Naive thymus-derived CD4-positive, alpha-beta T cell (primary cell): ENCODE data around the gene ANO6. TPM values are rescaled to one million over a fixed set of nuclear protein-coding genes. Genes with fewer than 3 reads are reported as not detected.

Experiments
- ATAC-seq: fragments of 150-1000 bp; cut with Tn5 transposase; 2 replicates; pipeline ENCODE4 v1.10.0; 2021; ENCODE audit warnings: mild to moderate bottlenecking, moderate library complexity
- CTCF ChIA-PET: fragments of 350-600 bp; sonication (Branson Sonifier 250); formaldehyde crosslinking; loops from one replicate; lab custom pipeline; 2021; ENCODE audit warnings: antibody characterized with exemption; lab: Charles Lee
- POLR2A ChIA-PET: fragments of 350-600 bp; sonication (Branson Sonifier 250); formaldehyde crosslinking; loops from one replicate; lab custom pipeline; 2021; ENCODE audit warnings: antibody characterized with exemption, inconsistent platforms; lab: Charles Lee
- DNase-seq, 9 donors: peaks; one replicate each; pipeline versions ENCODE4 v3.0.0 to v3.0.0-alpha.2; 2020 to 2022; ENCODE audit warnings: mixed read lengths in 1 of 9
- H3K27ac ChIP-seq: one replicate; pipeline ENCODE4 v1.7.0; 2013; ENCODE audit warnings: mild to moderate bottlenecking, low read depth, low read length, moderate library complexity
- H3K27me3 ChIP-seq, 2 donors: one replicate each; pipeline ENCODE4 v1.7.0; 2013; ENCODE audit warnings: low read length in 2 of 2, mild to moderate bottlenecking in 2 of 2, moderate library complexity in 2 of 2; ENCODE audit not compliant: control insufficient read depth in 2 of 2, insufficient read depth in 2 of 2
- H3K36me3 ChIP-seq, 3 experiments: 1 replicate in 2 of 3; 2 replicates in 1 of 3; pipeline ENCODE4 v1.7.0; 2013; ENCODE audit warnings: low read length in 3 of 3, mild to moderate bottlenecking in 3 of 3, moderate library complexity in 1 of 3; ENCODE audit not compliant: insufficient read depth in 3 of 3, control insufficient read depth in 2 of 3
- H3K4me1 ChIP-seq, 2 donors: one replicate each; pipeline ENCODE4 v1.7.0; 2013; ENCODE audit warnings: low read length in 2 of 2, mild to moderate bottlenecking in 2 of 2, moderate library complexity in 1 of 2; ENCODE audit not compliant: control insufficient read depth in 2 of 2, insufficient read depth in 2 of 2
- H3K4me3 ChIP-seq: 2 replicates; pipeline ENCODE4 v1.7.0; 2013; ENCODE audit warnings: mild to moderate bottlenecking, low read length
- H3K9me3 ChIP-seq, 3 experiments: 1 replicate in 2 of 3; 2 replicates in 1 of 3; pipeline ENCODE4 v1.7.0; 2013; ENCODE audit warnings: low read length in 3 of 3; ENCODE audit not compliant: control insufficient read depth in 2 of 3
- H3K27ac Mint-ChIP-seq, 9 donors: one replicate each; pipeline ENCODE4 v1.8.0; 2020 to 2022; ENCODE audit warnings: mixed read lengths in 9 of 9, mild to moderate bottlenecking in 8 of 9, moderate library complexity in 5 of 9, inconsistent platforms in 2 of 9
- H3K27me3 Mint-ChIP-seq, 5 donors: one replicate each; pipeline ENCODE4 v1.8.0; 2021 to 2022; ENCODE audit warnings: mixed read lengths in 5 of 5, mild to moderate bottlenecking in 1 of 5
- H3K36me3 Mint-ChIP-seq, 5 donors: one replicate each; pipeline ENCODE4 v1.8.0; 2020 to 2022; ENCODE audit warnings: mixed read lengths in 5 of 5, mild to moderate bottlenecking in 3 of 5, inconsistent platforms in 1 of 5
- H3K4me1 Mint-ChIP-seq, 7 donors: one replicate each; pipeline ENCODE4 v1.8.0; 2020 to 2022; ENCODE audit warnings: mixed read lengths in 7 of 7, mild to moderate bottlenecking in 3 of 7, inconsistent platforms in 1 of 7
- H3K4me3 Mint-ChIP-seq, 10 donors: one replicate each; pipeline ENCODE4 v1.8.0; 2020 to 2022; ENCODE audit warnings: mild to moderate bottlenecking in 10 of 10, mixed read lengths in 10 of 10, moderate library complexity in 6 of 10, inconsistent platforms in 2 of 10
- H3K9me3 Mint-ChIP-seq, 11 donors: one replicate each; pipeline ENCODE4 v1.8.0; 2020 to 2022; ENCODE audit warnings: mixed read lengths in 11 of 11, mild to moderate bottlenecking in 4 of 11, inconsistent platforms in 1 of 11, moderate library complexity in 1 of 11
- intact Hi-C, 2 donors: fragments of 100-400 bp; cut with micrococcal nuclease; formaldehyde crosslinking; loops; one replicate each; pipeline ENCODE4 v1.15.1; 2023
- polyA plus RNA-seq, 2 donors: library from polyadenylated mRNA; unstranded; fragments of 300-500 nt; fragmentation: Illumina TruSeq; gene quantifications; one replicate each; pipeline ENCODE4 v1.2.3, GENCODE V29; 2021
- total RNA-seq, 6 experiments: library from RNA in 5 of 6; stranded (reverse) in 5 of 6; gene quantifications; 1 replicate in 5 of 6; 2 replicates in 1 of 6; pipeline ENCODE4 v1.2.3 and lab custom pipeline; 2021 to 2026

The ANO6 gene
- total and polyA plus RNA-seq, 7 experiments from 2014 or later: 15.1 to 29.7 (median 23.7) TPM

DNA sequence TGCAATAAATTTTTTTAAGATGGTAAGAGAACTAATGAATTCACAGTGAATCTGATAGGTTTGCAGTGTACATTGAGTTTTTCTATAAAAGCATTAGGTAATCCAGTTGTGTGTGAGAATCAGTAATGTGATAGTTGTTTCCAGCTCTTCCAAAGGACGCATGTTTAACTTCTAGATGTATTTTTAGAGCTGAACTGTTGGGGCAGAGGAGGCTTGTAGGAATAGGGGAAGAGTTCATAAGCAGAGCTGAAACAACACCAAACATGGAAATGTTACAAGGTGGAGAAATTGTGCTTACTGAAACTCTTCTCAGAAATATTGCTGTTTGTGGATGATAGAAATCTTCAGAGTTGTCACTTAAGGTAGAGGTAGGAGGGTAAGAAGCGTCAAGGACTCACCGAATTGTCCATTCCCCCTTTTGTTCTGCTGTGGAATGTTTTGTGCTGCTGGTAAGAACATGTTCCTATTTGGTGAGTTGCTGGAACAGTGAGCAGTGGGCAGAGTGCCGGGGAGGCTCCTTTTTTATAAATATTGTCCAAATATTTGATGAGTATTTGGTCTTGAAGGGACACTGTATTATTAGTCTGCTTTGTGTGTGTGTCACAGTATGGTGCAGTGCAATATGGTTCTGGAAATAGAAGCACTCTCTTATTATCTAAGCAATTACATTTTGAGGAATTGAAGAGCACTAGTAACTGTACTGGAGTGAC is 76.7 kb downstream of the ANO6 start:
- H3K9me3 Mint-ChIP-seq: no peaks in the 10 kb centered on the region
- peaks cover 3 to 22% (median 7%) of the 10 kb centered on the region in 5 donors for H3K36me3 Mint-ChIP-seq
- ChIA-PET POLR2A (no interaction called here), CTCF (no interaction called here)
- H3K27ac ChIP-seq: no peak overlapping the region
- H3K4me1 Mint-ChIP-seq: peaks cover 0 to 17% (median 4%) of the 10 kb centered on the region in 7 donors
- H3K36me3 ChIP-seq: no peaks in the 10 kb centered on the region
- intact Hi-C loops: no loop called here
- H3K27me3 Mint-ChIP-seq: no peaks in the 10 kb centered on the region
- H3K27me3 ChIP-seq: no peaks in the 10 kb centered on the region
- no peak overlapping the region for H3K4me3 Mint-ChIP-seq
- H3K9me3 ChIP-seq: no peaks in the 10 kb centered on the region
- no peak overlapping the region for H3K4me3 ChIP-seq
- H3K4me1 ChIP-seq: no peaks in the 10 kb centered on the region
- H3K27ac Mint-ChIP-seq: no peak overlapping the region
- DNase-seq (no peak), ATAC-seq (no peak)

DNA sequence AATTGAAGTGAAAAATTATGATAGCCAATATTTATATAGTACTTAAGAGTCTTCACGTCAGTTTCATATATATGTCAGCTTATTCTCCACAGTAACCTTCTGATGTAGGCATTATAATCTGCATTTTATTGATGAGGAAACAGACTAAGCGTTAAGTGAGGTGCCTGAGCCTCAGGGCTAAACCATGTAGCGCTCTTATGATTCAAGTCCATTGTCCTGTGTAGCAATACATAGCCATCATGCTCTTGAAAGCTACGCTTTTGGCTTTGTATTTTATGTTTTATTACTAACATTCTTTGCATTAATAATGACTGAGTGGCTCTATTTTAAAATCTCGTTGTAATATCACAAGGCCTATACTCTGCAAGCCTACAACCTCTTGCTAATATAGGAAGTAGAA is 79.0 kb downstream of the ANO6 start:
- ChIA-PET POLR2A (no interaction called here), CTCF (no interaction called here)
- ATAC-seq (no peak), DNase-seq (no peak)
- peaks cover 0 to 17% (median 4%) of the 10 kb centered on the region in 7 donors for H3K4me1 Mint-ChIP-seq
- no peak overlapping the region for H3K27ac Mint-ChIP-seq
- Histone ChIP-seq H3K27ac (no peak overlapping the region), H3K9me3 (no peaks in the 10 kb centered on the region), H3K4me1 (no peaks in the 10 kb centered on the region), H3K4me3 (no peak overlapping the region), H3K27me3 (no peaks in the 10 kb centered on the region), H3K36me3 (no peaks in the 10 kb centered on the region)
- peaks cover 3 to 16% (median 7%) of the 10 kb centered on the region in 5 donors for H3K36me3 Mint-ChIP-seq
- intact Hi-C loops: no loop called here
- H3K9me3 Mint-ChIP-seq: no peaks in the 10 kb centered on the region
- H3K27me3 Mint-ChIP-seq: no peaks in the 10 kb centered on the region
- H3K4me3 Mint-ChIP-seq: no peak overlapping the region

DNA sequence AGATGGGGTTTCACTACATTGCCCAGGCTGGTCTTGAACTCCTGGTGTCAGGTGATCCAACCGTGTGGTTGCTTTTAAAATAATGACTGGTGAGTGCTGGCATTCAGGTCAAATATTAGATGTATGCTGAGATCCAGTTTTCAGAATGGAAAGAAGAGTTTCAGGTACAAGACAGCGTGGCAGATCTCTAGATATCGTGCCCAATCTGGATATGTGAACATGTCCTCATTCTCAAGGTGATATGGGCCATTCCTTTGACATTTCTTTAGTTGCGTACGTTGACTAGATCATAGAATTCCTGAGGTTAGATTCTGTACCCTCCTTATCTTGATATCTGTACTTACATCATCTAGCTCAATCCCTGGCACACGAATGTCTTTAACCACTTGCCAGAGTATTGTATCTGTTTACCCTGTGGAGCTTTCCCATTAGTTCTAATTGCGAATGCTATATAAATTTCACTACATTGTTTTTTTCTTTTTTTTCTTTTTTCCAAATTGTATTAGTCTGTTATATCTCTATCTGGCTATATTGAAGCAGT is 80.2 kb downstream of the ANO6 start:
- H3K9me3 Mint-ChIP-seq: no peaks in the 10 kb centered on the region
- no peak overlapping the region for H3K4me3 Mint-ChIP-seq
- H3K4me3 ChIP-seq: no peak overlapping the region
- peaks cover 0 to 10% (median 4%) of the 10 kb centered on the region in 5 donors for H3K36me3 Mint-ChIP-seq
- H3K27me3 ChIP-seq: no peaks in the 10 kb centered on the region
- no peaks in the 10 kb centered on the region for H3K36me3 ChIP-seq
- H3K27ac ChIP-seq: no peak overlapping the region
- ATAC-seq (no peak), DNase-seq (no peak)
- no peak overlapping the region for H3K27ac Mint-ChIP-seq
- H3K9me3 ChIP-seq: no peaks in the 10 kb centered on the region
- no peaks in the 10 kb centered on the region for H3K27me3 Mint-ChIP-seq
- H3K4me1 Mint-ChIP-seq: peaks cover 0 to 12% (median 4%) of the 10 kb centered on the region in 7 donors
- POLR2A ChIA-PET: no interaction called here
- CTCF ChIA-PET: no interaction called here
- intact Hi-C loops: no loop called here
- no peaks in the 10 kb centered on the region for H3K4me1 ChIP-seq

DNA sequence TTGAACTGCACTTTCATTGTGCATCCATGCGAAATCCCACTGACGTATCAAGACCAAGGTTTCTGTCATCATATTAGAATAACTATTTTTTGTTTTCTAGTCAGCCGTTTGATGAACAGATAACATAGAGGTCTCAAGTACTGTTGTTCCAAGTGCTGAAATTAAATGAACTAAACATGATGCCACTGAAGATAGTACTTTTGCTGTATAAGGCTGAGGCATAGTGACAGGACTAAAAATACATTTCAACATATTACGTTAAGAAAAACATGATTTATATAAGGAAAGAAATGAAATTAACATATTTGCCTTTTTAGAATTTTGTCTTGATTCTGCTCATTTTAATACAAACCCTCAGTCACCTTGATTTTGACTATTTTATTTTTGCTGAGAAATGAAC is 82.2 kb downstream of the ANO6 start:
- ATAC-seq (no peak), DNase-seq (no peak)
- H3K4me3 Mint-ChIP-seq: no peak overlapping the region
- Histone ChIP-seq H3K36me3 (no peaks in the 10 kb centered on the region), H3K27ac (no peak overlapping the region), H3K9me3 (no peaks in the 10 kb centered on the region), H3K4me1 (no peaks in the 10 kb centered on the region), H3K27me3 (no peaks in the 10 kb centered on the region), H3K4me3 (no peak overlapping the region)
- H3K27me3 Mint-ChIP-seq: no peaks in the 10 kb centered on the region
- no peaks in the 10 kb centered on the region for H3K9me3 Mint-ChIP-seq
- H3K27ac Mint-ChIP-seq: no peak overlapping the region
- CTCF ChIA-PET: no interaction called here
- H3K4me1 Mint-ChIP-seq: peaks cover 0 to 10% (median 4%) of the 10 kb centered on the region in 7 donors
- POLR2A ChIA-PET: no interaction called here
- intact Hi-C loops: no loop called here
- H3K36me3 Mint-ChIP-seq: peaks cover 0 to 11% (median 4%) of the 10 kb centered on the region in 5 donors

DNA sequence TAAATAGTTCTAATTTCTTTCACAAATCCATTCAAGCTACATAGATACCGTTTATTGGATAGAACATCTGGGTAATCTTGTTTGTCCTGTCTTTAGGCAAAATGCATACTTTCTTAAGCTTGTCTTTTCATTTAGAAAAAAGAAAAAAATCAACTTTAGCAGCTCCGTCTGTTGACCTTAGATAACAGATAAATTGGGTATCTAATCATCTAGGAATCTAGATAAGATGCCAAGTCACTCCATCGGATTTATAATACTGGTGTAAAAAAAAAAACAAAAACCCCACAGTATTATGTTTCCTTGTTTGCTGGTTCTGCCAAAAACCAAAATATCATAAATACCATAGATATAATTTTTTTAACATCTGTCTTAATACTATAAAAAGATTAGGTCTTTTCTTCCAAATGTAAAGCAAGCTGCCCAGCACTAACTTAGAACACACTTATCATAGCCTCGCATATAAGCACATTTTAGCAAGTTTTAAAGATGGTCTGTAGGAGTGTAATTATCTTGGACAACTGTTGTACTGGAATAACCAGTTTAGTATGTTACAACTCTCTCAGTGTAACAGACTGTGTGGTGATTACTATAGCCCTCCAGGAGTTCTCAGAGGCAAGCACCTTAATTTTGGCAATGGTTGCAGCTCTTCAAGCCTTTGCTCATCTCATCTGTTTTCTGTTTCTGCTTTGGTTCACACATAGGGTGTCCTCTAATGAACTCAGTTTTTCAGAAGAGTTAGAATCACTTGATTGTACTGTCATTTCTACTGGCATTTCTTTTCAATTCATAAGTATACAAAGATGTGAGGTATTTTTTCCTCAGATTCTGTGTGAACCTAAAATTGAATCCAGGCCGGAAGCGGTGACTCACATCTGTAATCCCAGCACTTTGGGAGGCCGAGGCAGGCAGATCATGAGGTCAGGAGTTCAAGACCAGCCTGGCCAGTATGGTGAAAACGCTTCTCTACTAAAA is 83.1 kb downstream of the ANO6 start:
- CTCF ChIA-PET: no interaction called here

DNA sequence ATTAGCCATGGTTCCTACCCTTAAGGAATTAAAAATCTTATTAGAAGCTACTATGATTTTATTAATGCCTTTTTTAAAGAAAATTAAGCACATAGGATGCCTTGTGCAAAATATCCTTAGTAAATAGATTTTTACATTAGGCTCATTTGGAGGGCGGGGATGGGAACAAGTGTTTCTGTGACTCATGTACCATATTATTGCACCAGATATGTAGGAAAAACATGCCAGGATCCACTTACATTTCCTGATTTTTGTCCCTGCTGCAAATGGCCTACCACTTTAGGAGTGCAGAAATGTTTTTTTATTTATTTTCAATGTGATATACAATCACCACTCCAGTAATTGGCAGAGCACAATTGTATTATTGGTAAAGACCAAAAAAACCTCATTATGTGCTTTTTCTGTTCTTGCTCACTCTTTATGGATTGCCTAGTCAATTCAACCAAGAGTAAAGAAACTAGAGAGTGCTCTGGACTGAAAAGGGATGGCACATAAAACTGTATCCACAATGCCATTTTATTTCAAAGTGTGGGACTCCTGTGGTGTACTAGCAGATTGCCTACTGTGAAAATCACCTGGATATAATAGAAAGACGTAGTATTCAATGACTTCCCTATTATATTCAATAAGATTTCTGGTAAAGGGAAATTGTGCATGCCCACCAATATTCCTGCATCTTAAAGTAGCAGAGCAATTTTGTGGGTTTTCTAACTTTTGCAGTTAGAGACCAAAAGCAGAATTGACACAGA is 86.9 kb downstream of the ANO6 start:
- H3K9me3 ChIP-seq: no peaks in the 10 kb centered on the region
- H3K4me1 ChIP-seq: no peaks in the 10 kb centered on the region
- no peak overlapping the region for H3K4me3 ChIP-seq
- intact Hi-C loops: no loop called here
- H3K27me3 ChIP-seq: no peaks in the 10 kb centered on the region
- no peak for DNase-seq
- H3K27ac Mint-ChIP-seq: no peak overlapping the region
- H3K4me3 Mint-ChIP-seq: no peak overlapping the region
- peaks cover 0 to 4% (median 0%) of the 10 kb centered on the region in 3 experiments for H3K36me3 ChIP-seq
- no peak overlapping the region for H3K27ac ChIP-seq
- H3K36me3 Mint-ChIP-seq: peaks cover 5 to 29% (median 18%) of the 10 kb centered on the region in 5 donors
- no peaks in the 10 kb centered on the region for H3K9me3 Mint-ChIP-seq
- ChIA-PET CTCF (no interaction called here), POLR2A (no interaction called here)
- no peak for ATAC-seq
- H3K27me3 Mint-ChIP-seq: no peaks in the 10 kb centered on the region
- peaks cover 0 to 18% (median 0%) of the 10 kb centered on the region in 7 donors for H3K4me1 Mint-ChIP-seq

More for the DNA sequence above, 83.1 kb downstream of the ANO6 start:
- Mint-ChIP-seq H3K27me3 (no peaks in the 10 kb centered on the region), H3K4me1 (peaks cover 0 to 13% (median 2%) of the 10 kb centered on the region in 7 donors), H3K4me3 (no peak overlapping the region), H3K9me3 (no peaks in the 10 kb centered on the region), H3K27ac (peak overlapping the region in 1 of 9 donors; percentile 30), H3K36me3 (peaks cover 2 to 10% (median 7%) of the 10 kb centered on the region in 5 donors)
- Histone ChIP-seq H3K4me3 (no peak overlapping the region), H3K36me3 (no peaks in the 10 kb centered on the region), H3K27me3 (no peaks in the 10 kb centered on the region), H3K9me3 (no peaks in the 10 kb centered on the region), H3K4me1 (no peaks in the 10 kb centered on the region), H3K27ac (no peak overlapping the region)
- intact Hi-C loops: no loop called here
- ATAC-seq (no peak), DNase-seq (no peak)
- POLR2A ChIA-PET: no interaction called here
